ENCODE results near the gene ALDH9A1.
"Not testable (repeated sequence)": the region's sequence is repeated elsewhere in the genome, so short reads cannot be mapped to it uniquely, and the experiment has no call there.

The ALDH9A1 gene

DNA sequence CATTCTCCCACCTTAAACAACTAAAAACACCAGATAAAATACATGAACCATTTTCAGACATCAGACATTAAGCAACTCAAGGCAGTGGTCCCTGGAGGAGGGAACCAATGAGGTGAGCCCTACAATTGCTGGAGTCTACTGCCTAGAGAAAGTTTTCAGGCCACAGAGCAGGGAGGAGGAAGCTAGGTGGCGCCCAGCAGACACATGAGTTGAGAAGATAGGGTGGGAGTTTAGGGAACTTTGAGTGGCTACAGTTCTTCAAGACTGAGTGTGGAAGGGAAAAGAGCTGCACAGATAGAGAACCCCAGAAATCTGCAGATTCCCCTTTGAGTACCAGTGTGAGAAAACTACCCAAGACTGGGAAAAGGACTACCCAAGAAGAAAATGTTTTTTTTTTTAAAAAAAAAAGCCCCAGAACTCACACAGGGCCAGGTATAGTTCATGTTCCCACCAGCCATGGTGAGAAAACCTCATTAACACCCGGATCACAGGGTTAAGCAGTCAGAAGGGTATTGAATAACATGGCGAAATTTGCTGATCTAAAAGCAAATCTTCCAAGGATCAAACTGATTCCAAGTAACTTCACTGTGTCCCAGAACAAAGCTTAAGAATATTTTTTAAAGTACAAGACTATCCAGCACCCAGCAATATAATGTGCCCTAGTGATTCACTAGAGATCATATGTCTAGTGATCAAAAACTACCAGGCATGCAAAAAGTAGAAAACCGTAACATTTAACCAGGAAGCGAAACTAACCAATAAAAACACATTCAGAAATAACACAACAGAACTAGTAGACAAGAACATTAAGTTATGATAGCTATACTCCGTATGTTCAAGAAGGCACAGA, 12.0 kb downstream of the ALDH9A1 start:
- no peak for DNase-seq

DNA sequence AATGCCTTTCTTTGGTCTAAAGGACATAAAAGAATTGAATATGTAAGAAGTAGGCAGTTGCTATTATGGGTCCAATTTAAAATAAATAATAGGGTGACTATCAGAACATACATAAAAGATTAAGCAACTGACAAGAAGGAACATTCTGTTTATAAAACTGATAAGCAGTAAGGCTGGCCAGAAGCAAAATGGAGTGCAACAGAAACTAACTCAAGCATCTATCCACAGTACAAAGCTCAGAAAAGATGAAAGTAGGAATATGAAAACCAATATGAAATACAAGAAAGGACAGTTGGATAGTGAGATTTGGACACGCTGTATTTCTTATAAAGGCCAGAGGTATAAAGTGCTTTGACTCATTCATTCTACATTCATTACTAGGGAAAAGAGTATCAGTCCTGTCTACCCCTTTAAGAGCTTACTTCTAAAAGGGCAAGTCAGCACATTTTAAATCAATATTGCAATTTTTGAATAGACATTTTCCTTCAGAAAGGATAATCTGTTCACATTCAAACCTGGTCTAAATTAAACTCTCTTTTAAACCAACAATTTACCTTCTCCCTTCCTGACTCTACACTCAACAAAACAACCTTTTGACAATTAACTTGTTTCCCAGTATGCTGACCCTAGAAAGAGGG, 14.4 kb downstream of the ALDH9A1 start:
- DNase-seq: no peak

DNA sequence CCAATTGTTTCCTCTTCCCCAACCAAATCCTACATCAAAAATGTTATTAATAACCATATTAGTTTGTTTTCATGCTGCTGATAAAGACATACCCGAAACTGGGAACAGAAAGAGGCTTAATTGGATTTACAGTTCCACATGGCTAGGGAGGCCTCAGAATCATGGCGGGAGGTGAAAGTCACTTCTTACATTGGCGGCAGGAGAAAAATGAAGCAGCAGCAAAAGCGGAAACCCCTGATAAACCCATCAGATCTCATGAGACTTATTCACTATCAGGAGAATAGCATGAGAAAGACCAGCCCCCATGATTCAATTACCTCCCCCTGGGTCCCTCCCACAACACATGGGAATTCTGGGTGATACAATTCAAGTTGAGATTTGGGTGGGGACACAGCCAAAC, 17.6 kb downstream of the ALDH9A1 start:
- not testable (repeated sequence) for DNase-seq

DNA sequence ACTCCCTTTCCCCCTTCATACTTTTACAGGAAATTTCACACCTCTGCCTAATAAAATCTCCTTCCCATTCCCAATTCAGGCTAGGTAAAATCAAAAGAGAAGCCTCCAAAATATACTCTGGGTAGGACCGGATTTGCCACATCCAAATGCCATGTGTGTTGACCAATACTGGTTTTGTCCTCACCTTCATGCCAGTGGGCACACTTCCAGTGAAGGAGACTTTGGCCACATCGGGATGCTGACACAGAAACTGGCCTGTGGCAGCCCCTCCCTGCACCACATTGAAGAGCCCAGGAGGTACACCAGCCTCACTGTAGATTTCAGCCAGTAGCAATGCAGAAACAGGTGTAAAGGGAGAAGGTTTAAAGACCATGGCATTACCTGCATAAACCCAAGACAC, 18.1 kb downstream of the ALDH9A1 start:
- DNase-seq: no peak

DNA sequence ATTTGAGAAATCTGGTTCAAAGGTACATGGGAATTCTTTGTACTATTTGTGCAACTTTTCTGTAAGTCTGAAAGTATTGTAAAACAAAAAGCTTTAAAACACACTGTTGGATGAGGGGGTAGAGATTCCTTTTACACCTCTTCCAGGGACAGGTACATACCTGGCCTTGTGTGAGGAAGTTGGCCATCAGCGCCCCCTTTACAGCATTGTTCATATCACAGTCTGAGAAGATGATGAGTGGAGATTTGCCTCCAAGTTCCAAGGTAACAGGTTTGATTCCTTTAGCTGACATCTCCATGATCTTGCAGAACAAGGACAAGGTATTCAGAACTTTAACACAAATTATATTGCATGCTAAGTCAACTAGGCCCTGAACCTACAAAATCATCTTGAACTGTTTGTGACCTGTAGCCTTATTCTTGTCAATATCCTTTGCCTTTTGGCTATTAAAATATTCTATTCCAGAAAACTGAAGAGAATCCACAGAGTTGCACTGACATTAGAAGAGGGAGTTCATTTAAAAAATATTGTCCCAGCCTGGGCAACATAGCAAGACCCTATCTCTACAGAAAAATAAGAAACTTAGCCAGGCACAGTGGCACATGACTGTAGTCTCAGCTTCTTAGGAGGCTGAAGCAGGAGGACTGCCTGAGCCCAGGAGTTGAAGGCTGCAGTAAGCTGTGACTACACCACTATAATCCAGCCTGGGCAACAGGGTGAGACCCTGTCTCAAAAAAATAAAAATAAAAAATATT, 18.9 kb downstream of the ALDH9A1 start:
- DNase-seq: no peak

DNA sequence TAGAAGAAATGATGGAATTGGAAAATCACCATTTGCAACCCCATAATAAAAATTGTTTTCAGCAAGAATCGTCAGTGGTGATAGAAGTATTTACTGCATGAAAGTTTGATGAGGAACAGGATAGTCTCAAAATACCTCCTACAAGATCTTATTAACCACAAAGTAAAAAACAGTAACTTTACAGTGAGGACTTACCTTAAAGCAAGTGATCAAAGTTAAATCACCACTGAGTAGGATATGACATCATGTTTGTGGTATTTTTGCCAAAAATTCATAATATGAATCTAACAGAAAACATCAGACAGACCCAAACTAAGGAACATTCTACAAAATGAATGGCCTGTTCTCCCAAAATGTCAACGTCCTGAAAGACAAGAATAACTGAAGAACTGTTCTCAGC, 19.9 kb downstream of the ALDH9A1 start:
- no peak for DNase-seq

DNA sequence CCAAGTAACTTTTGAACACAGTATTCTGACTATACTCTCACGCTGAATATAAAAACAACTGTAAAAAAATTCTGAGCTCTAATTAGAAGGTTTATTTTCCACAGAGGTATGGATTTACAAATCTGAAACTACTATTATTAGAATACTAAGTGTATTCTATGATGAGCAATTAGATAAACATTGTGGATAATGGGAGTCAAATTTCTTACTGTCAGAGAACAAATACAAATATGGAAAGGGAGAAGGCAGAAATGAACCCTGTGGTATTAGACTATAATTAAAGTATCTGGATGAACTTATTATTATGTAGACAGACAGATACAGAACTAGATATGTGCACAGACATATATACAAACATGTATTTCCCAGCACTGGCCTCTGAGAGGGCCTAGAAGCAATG, 22.6 kb downstream of the ALDH9A1 start:
- DNase-seq: no peak

DNA sequence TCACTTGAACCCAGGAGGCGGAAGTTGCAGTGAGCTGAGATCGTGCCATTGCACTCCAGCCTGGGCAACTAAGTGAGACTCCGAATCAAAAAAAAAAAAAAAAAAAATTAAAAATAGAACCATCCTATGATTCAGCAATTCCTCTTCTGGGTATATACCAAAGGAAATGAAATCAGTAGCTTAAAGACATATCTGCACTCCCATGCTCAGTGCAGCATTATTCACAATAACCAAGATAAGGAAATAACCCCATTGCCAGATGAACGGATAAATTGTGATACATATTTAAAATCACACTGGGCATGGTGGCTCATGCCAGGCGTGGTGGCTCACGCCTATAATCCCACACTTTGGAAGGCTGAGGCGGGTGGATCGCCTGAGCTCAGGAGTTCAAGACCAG, 23.8 kb downstream of the ALDH9A1 start:
- DNase-seq: no peak

DNA sequence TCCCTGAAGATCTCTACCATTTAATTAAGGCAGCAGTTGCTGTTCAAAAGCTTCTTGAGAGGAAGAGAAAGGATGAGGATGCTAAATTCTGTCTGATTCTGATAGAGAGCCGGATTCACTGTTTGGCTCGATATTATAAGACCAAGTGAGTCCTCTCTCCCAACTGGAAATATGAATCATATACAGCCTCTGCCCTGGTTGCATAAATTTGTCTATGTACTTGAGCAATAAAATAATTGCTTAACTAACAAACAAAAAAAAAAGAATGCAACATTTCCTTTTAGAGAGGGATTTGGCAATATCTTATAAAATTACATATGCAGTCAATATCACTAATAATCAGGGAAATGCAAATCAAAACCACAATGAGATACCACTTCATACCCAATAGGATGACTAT, 26.8 kb downstream of the ALDH9A1 start:
- DNase-seq: no peak

DNA sequence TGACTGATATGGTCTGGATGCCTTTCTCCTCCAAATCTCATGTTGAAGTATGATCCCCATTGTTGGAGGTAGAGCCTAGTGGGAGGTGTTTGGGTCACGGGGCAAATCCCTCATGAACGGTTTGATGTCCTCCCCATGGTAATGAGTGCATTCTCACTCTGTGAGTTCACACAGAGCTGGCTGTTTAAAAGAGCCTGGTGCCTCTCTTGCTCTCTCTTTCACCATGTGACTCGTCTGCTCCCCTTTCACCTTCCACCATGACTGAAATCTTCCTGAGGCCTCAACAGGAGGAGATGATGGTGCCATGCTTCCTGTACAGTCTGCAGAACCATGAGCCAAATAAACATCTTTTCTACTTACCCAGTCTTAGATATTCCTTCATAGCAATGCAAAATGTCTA, 30.2 kb downstream of the ALDH9A1 start:
- DNase-seq: no peak

DNA sequence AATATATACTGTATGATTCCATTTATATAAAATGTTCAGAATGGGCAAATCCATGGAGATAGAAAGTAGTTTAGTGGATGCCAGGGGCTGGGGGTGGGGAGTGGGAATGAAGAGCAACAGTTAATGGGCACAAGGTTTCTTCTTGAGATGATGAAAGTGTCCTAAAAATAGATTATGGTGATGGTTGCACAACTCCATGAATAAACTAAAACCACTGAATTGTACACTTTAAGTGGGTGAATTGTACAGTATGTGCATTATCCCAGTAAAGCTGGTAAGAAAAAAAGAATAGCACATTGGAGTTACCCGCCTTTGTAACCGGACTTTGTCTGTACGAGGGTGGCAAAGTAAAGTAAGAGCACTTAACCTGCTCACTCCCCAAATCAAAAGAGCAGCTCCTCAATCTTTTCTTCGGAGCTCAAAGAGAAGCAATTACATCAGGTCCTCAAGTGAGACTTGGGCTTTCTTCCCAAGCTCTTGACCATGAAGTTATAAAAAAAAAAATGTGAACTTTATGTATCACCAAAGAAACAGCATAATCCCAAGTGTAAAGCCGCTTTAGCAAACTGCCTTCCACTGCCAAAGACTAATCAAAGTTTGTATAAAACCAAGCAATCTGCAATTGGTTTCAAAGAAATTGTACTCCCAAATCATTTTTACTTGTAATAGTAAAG, 32.1 kb downstream of the ALDH9A1 start:
- no peak for DNase-seq

DNA sequence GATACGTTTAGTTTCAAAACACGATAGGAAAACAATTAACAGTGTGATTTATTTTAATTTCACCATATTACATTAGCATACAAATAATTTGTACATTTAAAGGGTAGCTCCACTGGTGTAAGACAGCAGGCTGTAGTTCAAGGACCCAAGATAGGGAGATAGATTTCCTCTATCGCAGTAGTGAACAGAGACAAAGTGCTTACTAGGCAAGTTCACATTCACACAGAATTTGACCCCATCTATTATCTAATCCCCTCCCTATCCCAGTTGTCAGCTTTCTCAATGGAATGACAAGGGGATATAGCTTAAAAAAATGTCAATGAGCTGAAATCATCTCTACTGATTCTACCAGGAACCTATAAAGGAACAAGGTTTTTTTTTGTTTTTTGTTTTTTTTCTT, 36.2 kb downstream of the ALDH9A1 start:
- DNase-seq: no peak

DNA sequence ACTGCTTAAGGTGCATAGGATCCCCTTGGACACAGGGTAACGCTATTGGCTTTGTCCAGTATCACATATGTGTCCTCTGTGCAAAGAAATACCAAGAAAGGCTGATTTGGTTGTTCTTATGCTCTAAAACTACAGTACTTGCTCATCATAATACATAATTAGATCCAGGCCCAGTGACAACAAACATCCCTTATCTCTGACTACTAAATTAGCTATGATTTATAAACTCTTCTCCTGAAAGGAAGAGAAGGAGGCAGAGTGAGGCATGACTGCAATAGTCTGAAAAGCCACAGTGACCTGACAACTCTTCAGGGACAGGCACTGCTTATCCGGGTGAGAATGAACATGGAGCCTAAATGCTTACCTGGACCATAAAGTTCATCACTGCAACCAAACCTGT, 36.7 kb downstream of the ALDH9A1 start:
- DNase-seq: no peak

DNA sequence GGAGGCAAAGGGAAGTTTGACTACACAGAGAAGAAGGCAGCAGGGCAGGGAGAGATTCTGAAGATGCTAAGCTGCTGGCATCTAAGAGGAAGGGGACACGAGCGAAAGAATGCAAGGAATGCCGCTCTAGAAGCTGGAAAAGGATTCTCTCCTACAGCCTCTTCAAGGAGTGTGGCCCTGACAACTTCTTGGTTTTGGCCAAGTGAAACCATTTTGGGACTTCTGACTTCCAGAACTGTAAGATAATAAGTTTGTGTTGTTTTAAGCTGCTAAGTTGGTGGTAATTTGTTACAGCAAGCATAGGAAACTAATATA, 38.8 kb downstream of the ALDH9A1 start:
- DNase-seq: no peak

DNA sequence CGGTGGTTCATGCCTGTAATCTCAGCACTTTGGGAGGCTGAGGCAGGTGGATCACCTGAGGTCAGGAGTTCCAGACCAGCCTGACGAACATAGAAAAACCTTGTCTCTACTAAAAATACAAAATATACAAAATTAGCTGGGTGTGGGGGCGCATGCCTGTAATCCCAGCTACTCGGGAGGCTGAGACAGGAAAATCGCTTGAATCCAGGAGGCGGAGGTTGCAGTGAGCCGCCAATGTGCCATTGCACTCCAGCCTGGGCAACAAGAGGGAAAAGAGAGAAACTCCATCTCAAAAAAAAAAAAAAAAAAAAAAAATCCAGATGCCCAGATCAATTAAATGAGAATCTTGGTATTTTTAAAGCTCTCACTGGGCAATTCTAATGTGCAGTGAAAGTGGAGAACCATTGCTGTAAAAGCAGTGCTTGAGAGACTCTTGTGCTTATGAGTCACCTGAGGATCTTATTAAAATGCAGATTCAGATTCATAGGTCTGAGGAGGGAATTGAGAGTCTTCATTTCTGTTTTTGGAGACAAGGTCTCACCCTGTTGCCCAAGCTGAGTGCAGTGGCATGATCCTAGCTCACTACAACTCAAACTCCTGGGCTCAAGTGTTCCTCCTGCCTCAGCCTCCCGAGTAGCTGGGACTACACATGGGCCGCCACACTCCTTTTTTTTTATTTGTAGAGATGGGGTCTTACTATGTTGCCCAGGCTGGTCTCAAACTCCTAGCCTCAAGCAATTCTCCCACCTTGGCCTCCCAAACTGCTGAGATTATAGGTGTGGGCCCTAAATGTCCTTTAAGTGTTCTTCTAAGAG, 39.4 kb downstream of the ALDH9A1 start:
- not testable (repeated sequence) for DNase-seq

DNA sequence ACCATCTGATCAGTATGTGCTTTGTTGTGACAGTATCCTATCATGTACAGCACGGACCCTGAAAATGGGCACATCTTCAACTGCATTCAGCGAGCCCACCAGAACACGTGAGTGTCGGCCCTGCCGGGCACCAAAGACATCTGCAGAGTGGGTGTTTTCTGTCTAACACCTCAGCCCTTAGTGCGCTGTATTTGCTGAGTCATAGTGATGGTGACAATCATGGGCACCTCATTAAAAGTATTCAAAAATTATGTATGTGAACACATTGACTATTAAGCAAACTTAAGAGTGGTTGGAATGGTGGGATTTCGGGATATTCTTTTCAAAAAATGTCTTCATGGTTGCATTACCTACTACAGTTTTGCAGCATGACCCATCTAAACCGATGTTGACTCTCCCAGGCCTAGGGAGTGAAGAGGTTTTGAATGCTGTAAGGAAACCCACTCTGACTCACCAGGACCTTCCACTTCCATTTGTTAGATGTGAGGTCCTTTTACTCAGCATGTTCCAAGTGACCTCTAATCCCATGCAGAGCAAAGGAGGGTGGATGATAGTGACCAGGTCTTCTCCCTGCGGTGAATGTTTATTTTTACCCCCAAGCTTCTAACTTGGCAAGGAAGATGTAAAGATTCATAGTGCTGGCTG, 47.3 kb downstream of the ALDH9A1 start:
- DNase-seq: no peak

DNA sequence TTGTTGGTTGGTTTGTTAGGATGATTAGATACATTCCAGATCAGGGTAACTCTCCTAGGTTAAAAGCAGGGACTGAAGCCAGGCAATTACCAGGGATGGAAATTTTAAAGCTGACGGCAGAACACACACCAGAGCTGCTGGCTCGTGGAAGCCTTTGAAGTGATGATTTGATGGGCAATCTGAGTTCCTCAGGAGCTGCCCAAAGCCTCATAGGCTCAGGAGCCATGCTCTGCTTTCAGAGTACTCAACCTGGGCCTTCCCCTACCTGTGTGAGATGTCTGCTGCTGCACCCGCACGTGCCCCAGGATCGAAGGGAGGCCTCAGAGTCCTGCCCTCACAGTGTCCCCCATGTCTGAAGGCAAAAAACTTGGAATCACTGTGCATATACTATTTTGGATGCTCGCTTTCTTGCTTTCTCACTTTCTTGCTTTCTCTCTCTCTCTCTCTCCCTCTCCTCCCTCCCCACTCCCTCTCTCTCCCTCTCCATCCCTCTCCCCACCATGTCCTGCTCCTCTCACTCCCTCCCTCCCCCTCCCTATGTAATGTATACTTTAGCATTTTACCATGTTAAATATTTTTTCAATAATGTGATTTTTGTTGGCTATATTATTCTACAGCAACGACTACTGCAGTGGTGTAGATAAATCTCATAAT, 49.3 kb downstream of the ALDH9A1 start:
- DNase-seq: no peak

DNA sequence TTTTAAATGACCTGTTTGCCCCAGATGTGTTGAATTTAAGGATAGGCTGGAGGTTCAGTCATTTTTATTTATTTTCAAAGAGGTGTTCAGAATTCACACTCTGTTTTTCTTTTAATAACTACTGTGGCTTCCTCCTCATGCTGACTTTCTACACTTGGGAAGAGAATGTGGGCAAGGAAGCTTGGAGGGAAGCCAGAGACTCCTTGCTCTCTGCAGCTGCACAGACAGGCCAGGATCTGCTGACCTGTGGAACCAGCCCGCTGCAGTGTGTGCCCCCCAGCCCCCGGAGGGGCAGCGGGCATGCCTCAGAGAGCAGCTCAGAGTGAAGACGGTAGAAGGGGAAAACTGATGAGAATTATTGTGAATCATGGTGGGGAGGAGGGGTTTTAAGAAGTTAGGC, 50.4 kb downstream of the ALDH9A1 start:
- DNase-seq: no peak

DNA sequence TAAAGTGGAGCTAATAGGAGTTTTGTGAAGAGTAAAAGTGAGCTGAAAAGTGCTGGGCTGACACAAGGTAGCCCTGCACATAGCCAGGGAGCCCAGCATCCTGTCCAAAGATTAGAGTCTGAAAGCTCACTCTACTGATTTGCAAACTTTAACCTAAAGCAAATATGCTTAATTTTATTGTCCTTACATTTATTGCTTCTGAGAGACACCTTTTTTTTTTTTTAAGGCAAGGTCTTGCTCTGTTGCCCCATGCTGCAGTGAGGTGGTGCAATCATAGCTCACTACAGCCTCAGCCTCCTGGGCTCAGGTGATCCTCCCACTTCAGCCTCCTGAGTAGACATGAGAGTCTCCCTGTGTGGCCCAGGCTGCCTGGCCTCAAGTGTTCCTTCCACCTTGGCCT, 50.8 kb downstream of the ALDH9A1 start:
- DNase-seq: no peak

DNA sequence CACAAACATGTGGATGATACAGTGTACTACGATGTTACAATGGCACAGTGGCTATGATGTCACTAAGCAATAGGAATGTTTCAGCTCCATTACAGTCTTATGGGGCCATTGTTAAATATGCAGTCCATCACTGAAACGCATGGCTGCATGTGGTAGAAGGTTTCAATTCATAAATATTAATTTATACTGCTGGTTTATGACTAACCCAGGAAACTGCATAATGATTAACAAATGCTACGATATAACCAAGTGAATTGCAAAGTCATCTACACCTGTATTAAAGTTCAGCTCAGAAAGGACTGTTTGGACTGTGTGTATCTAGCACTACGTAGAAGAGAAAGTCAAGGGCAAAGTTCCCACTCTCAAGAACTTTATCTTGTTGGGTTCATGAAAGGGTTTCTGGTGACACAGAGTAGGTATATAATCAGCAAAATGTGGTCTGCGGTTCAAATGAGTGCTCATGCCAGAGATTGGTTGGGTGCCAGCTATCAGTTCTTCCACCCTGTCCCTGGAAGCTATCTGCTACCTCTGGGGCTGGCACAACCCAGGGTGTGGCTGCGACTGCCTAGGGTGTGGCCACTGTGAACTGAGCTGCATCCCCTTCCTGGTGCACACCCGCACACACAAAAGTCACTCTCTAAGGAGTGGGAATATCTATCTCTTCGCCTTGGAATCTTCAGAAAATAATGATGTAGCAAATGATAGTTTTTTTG, 52.6 kb downstream of the ALDH9A1 start:
- DNase-seq: peak; percentile 9
